Lower lobe of right lung (tissue), 2 donors: ENCODE data around the gene ARID4A. TPM values are rescaled to one million over a fixed set of nuclear protein-coding genes. Genes with fewer than 3 reads are reported as not detected.

Source experiments
- ATAC-seq, 2 donors: fragments of 200-7000 bp; cut with Tn5 transposase; one replicate each; pipeline ENCODE4 v1.9.1; 2020 to 2022; ENCODE audit warnings: mild to moderate bottlenecking in 2 of 2, moderate library complexity in 2 of 2
- DNase-seq: peaks from one replicate; pipeline ENCODE4 v3.0.0-alpha.2; 2020
- H3K27ac ChIP-seq: fragments of 200-600 bp; one replicate; pipeline ENCODE4 v1.8.0; 2022
- H3K27me3 ChIP-seq: fragments of 200-600 bp; one replicate; pipeline ENCODE4 v1.8.0; 2022; ENCODE audit warnings: low read depth
- H3K36me3 ChIP-seq: fragments of 200-600 bp; one replicate; pipeline ENCODE4 v1.8.0; 2022; ENCODE audit warnings: mild to moderate bottlenecking
- H3K4me1 ChIP-seq: fragments of 200-600 bp; one replicate; pipeline ENCODE4 v1.8.0; 2022
- H3K4me3 ChIP-seq: fragments of 200-600 bp; one replicate; pipeline ENCODE4 v1.8.0; 2022; ENCODE audit warnings: mild to moderate bottlenecking
- H3K9me3 ChIP-seq: fragments of 200-600 bp; one replicate; pipeline ENCODE4 v1.8.0; 2022
- intact Hi-C: fragments of 100-400 bp; cut with DNase I; formaldehyde crosslinking; loops from one replicate; pipeline ENCODE4 v1.11.0; 2022
- total RNA-seq: library from RNA; stranded (reverse); fragmentation: NEBNext Ultra II Directional; extraction: Animal tissue kit (Norgen Biotek cat#: 25700); gene quantifications from one replicate; pipeline ENCODE4 v1.2.1, GENCODE V29; 2021
- TF ChIP-seq, protein P1 (sequence below): fragments of 200-600 bp; IDR thresholded peaks from one replicate; pipeline ENCODE4 v1.8.0; 2022; ENCODE audit warnings: antibody characterized with exemption, mild to moderate bottlenecking
- donor health status: DM: no; HTN: yes; CAD: no; lungs with severe emphysema.

Gene ARID4A
- total RNA-seq, 1 donor from 2014 or later, result 37.9 TPM

- intact Hi-C loops, result no loop called here
- H3K9me3 ChIP-seq, result no peaks in the 10 kb centered on the region
- no peaks in the 10 kb centered on the region for H3K27me3 ChIP-seq
- peak within 1 kb of the TSS; percentile 69 for H3K4me3 ChIP-seq
- ATAC-seq (peak; percentile 97), DNase-seq (peak; percentile 85)
- H3K4me1 ChIP-seq, result peaks cover 14% of the 10 kb centered on the region
- TF ChIP-seq, protein P1, sequence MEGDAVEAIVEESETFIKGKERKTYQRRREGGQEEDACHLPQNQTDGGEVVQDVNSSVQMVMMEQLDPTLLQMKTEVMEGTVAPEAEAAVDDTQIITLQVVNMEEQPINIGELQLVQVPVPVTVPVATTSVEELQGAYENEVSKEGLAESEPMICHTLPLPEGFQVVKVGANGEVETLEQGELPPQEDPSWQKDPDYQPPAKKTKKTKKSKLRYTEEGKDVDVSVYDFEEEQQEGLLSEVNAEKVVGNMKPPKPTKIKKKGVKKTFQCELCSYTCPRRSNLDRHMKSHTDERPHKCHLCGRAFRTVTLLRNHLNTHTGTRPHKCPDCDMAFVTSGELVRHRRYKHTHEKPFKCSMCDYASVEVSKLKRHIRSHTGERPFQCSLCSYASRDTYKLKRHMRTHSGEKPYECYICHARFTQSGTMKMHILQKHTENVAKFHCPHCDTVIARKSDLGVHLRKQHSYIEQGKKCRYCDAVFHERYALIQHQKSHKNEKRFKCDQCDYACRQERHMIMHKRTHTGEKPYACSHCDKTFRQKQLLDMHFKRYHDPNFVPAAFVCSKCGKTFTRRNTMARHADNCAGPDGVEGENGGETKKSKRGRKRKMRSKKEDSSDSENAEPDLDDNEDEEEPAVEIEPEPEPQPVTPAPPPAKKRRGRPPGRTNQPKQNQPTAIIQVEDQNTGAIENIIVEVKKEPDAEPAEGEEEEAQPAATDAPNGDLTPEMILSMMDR, result peak; percentile 92
- H3K27ac ChIP-seq, result peak within 1 kb of the TSS; percentile 88
- H3K36me3 ChIP-seq, result no peaks in the 10 kb centered on the region
These were observed 97.7 kb downstream of the ARID4A start, which contains the start of gene TOMM20L for GRCh38 chr14:58395812-58396788. TOMM20L (plus strand) TSS chr14:58395930; CDS start chr14:58395958, 28 bp downstream.

GRCh38 chr14:58397156-58397555, 98.8 kb downstream of the ARID4A start:
- ATAC-seq (no peak), DNase-seq (no peak)
- Histone ChIP-seq H3K9me3 (no peaks in the 10 kb centered on the region), H3K27me3 (no peaks in the 10 kb centered on the region), H3K36me3 (no peaks in the 10 kb centered on the region), H3K4me1 (peaks cover 14% of the 10 kb centered on the region), H3K4me3 (no peak overlapping the region), H3K27ac (no peak overlapping the region)
- intact Hi-C loops, result no loop called here
- TF ChIP-seq, protein P1, result no peak

DNA sequence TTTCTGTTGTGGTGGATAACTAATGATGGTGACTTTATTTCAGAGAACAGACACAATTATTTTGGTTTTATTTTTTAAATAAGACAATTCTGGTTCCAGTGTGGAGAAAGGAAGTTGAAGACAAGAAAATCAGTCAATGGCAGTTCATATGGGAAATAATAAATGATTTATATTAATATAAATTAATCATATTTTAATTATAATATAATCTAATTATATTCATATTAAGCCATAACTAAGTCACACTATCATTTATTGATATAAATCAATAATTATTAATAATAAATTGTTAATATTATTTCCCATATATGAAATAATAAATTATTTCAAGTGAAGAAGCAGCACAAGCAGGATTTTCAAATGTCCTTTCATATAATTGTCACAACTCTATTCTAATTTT, 100.1 kb downstream of the ARID4A start:
- Histone ChIP-seq H3K27ac (no peak overlapping the region), H3K27me3 (no peaks in the 10 kb centered on the region), H3K36me3 (no peaks in the 10 kb centered on the region), H3K4me1 (peaks cover 14% of the 10 kb centered on the region), H3K4me3 (no peak overlapping the region), H3K9me3 (no peaks in the 10 kb centered on the region)
- ATAC-seq, result no peak
- DNase-seq, result no peak
- intact Hi-C loops, result no loop called here
- TF ChIP-seq, protein P1, result no peak

GRCh38 chr14:58398895-58399294, 100.5 kb downstream of the ARID4A start:
- no peak overlapping the region for H3K4me3 ChIP-seq
- H3K27ac ChIP-seq, result no peak overlapping the region
- H3K9me3 ChIP-seq, result no peaks in the 10 kb centered on the region
- DNase-seq, result no peak
- peaks cover 14% of the 10 kb centered on the region for H3K4me1 ChIP-seq
- no peak for ATAC-seq
- TF ChIP-seq, protein P1, result no peak
- H3K36me3 ChIP-seq, result no peaks in the 10 kb centered on the region
- H3K27me3 ChIP-seq, result no peaks in the 10 kb centered on the region
- intact Hi-C loops, result no loop called here

DNA sequence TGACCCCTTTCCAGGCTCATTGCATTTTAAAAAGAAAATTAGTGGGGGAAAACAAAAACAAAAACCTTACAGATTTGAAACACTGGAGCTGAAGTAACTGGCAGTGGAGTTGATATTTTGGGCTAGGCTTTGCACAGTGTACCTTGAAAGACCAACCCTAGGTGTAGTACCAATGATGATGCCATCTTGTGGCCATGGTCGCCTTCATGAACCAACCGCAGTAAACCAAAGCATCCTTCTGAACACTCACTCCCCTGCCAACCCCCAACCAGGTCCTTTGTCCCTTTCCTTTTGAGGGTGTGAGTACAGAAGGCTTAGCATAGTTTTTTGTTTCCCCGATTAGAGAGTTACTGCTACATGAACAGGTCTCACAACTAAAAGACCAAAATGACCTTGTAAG, 103.2 kb downstream of the ARID4A start:
- ATAC-seq, result no peak
- DNase-seq, result no peak
- H3K4me1 ChIP-seq, result peaks cover 1% of the 10 kb centered on the region
- H3K4me3 ChIP-seq, result no peak overlapping the region
- H3K27ac ChIP-seq, result no peak overlapping the region
- H3K9me3 ChIP-seq, result no peaks in the 10 kb centered on the region
- H3K27me3 ChIP-seq, result no peaks in the 10 kb centered on the region
- intact Hi-C loops, result no loop called here
- TF ChIP-seq, protein P1, result no peak
- no peaks in the 10 kb centered on the region for H3K36me3 ChIP-seq
